ENCODE results near the gene TGFBI.

Gene TGFBI

DNA sequence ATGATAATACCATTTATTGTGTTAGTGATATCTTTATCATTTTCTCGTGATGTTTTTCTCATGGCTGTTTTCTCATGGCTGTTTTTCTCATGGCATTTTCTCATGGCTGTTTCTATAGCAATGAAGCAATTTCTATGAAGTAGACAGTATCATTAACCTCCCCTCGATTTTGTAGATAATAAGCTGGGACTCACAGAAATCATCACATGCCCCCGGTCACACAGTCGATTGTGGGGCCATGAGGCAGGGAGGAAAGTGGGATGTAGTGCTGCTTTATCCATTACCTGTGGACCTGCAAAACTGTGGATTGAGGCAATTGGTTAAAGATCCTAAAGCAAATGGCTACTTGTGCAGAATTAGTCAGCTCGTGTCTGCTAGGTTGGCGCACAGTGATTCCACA, 47.3 kb downstream of the TGFBI start:
- Histone ChIP-seq H3K4me2 (no peak overlapping the region), H3K4me3 (no peak overlapping the region), H3K9me3 (replicated peaks in 1 of 11) (peaks cover 0 to 5% (median 0%) of the 10 kb centered on the region in 11 experiments; a peak in 1 of 22 replicates), H4K20me1 (no peaks in the 10 kb centered on the region), H3K9ac (no peak overlapping the region), H3K4me1 (peaks cover 0 to 25% (median 15%) of the 10 kb centered on the region in 10 experiments; a peak in 13 of 20 replicates), H3K27me3 (peaks cover 21 to 39% (median 36%) of the 10 kb centered on the region in 11 experiments), H3K36me3 (no peaks in the 10 kb centered on the region), H3K27ac (no peak overlapping the region)
- TF ChIP-seq Cebpa-rat (IDR thresholded peaks at IDR 0.05) = no peak

DNA sequence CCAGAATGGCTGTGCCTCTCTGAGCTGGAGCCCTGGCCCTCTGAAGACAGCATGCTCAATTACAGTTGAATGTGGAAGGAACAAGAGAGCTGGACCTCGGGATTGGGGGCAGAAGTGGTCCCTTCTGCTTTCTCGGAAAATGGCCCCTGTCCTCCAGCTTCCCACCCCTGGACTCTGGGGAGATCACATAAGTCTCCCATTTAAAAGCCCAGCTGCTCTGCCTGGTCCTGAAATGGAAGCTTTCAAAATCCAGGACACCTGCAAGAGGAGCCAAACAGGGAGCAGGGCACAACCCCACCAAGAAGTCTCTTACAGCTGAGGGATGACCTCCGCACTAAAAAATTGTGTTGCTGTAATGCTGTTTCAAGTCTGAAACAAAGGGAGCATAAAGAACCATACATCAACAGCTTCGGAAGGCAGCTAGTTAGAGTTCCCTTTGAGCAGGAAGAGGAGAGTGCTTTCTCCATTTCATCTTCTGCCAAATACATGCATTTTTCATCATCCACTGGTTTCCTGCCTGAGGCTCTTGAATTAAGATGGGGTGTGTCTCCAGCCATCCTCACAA, 48.2 kb downstream of the TGFBI start:
- H3K36me3 ChIP-seq = no peaks in the 10 kb centered on the region
- no peak overlapping the region for H3K9ac ChIP-seq
- TF ChIP-seq Cebpa-rat (IDR thresholded peaks at IDR 0.05) = no peak
- peaks cover 21 to 48% (median 43%) of the 10 kb centered on the region in 11 experiments for H3K27me3 ChIP-seq
- no peak overlapping the region for H3K4me3 ChIP-seq
- peaks cover 0 to 4% (median 0%) of the 10 kb centered on the region in 11 experiments; a peak in 1 of 22 replicates for H3K9me3 ChIP-seq (replicated peaks in 1 of 11)
- peaks cover 0 to 25% (median 15%) of the 10 kb centered on the region in 10 experiments; a peak in 13 of 20 replicates for H3K4me1 ChIP-seq
- no peak overlapping the region for H3K27ac ChIP-seq
- H4K20me1 ChIP-seq = no peaks in the 10 kb centered on the region
- no peak overlapping the region for H3K4me2 ChIP-seq

DNA sequence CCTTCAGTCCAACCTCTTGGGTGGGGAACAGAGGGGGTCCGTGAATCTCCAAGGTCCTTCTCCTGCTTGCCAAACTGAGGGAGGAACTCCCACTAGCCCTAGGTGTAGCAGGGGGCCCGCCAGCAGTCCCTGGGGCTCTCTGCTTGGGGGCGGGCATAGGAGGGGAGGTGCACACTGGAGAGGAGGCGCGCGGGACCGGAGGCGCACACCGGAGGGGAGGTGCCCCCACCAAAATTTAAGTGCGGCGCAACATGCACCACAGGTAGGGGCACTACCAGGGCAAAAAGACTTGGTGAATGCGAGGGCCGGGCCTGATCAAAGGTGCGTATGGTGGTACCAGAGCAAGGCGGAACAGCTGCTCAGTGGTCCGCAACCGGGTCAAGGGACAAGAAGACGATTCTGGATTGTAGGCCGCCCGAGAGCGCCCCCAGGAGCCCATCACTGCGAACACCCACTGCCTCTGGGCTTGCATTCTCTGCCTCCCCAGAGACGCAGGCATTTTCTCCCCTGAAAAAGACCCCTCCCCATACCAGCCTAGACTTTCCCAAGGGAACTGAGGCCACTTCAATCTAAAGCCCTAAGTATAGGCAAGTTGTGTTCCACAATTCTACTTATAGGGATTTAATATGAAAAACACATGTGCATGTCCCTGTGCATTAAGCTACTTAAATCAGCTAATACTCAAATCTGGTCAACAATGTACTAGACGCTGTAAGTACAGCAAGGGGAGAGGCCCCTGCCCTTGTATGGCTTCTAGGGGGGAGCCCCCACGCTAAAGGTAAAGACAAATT, 50.6 kb downstream of the TGFBI start:
- H3K4me1 ChIP-seq = peaks cover 0 to 15% (median 8%) of the 10 kb centered on the region in 10 experiments; a peak in 7 of 20 replicates
- peak overlapping the region; percentile 18 to 81 (median 59); a peak in 18 of 22 replicates for H3K4me2 ChIP-seq
- peaks cover 0 to 4% (median 0%) of the 10 kb centered on the region in 11 experiments; a peak in 1 of 22 replicates for H3K9me3 ChIP-seq (replicated peaks in 1 of 11)
- no peak overlapping the region for H3K9ac ChIP-seq
- H3K27ac ChIP-seq = no peak overlapping the region
- TF ChIP-seq Cebpa-rat (IDR thresholded peaks at IDR 0.05) = no peak
- H3K4me3 ChIP-seq = peak overlapping the region in 2 of 10 experiments; percentile 6 to 48; a peak in 2 of 20 replicates
- peaks cover 21 to 48% (median 43%) of the 10 kb centered on the region in 11 experiments for H3K27me3 ChIP-seq
- H4K20me1 ChIP-seq = no peaks in the 10 kb centered on the region
- no peaks in the 10 kb centered on the region for H3K36me3 ChIP-seq

DNA sequence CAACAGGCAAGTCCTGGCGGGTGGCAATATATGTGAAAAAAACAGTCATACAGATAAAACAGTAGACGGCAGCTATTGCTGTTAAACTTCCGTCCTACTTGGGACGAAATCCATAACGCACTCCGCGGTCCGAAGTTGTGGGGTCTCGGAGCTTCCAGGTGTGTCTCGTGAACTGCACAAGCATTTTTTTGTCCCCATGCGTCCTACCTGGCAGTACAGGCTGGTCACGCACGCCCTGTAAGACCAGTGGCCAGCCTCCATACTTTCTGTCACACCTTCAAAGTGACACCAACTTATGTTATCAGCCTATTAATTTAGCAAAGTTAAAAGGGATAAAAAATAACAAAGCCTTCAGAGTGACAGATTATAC, 51.3 kb downstream of the TGFBI start:
- Histone ChIP-seq H3K4me1 (peaks cover 0 to 13% (median 8%) of the 10 kb centered on the region in 10 experiments; a peak in 5 of 20 replicates), H4K20me1 (no peaks in the 10 kb centered on the region), H3K4me2 (peak overlapping the region; percentile 18 to 81 (median 59)), H3K9ac (no peak overlapping the region), H3K36me3 (no peaks in the 10 kb centered on the region), H3K4me3 (peak overlapping the region in 9 of 10 experiments; percentile 6 to 58 (median 39); a peak in 14 of 20 replicates), H3K9me3 (replicated peaks in 1 of 11) (peaks cover 0 to 4% (median 0%) of the 10 kb centered on the region in 11 experiments; a peak in 1 of 22 replicates), H3K27me3 (peaks cover 21 to 48% (median 43%) of the 10 kb centered on the region in 11 experiments), H3K27ac (no peak overlapping the region)
- no peak for TF ChIP-seq Cebpa-rat (IDR thresholded peaks at IDR 0.05)

DNA sequence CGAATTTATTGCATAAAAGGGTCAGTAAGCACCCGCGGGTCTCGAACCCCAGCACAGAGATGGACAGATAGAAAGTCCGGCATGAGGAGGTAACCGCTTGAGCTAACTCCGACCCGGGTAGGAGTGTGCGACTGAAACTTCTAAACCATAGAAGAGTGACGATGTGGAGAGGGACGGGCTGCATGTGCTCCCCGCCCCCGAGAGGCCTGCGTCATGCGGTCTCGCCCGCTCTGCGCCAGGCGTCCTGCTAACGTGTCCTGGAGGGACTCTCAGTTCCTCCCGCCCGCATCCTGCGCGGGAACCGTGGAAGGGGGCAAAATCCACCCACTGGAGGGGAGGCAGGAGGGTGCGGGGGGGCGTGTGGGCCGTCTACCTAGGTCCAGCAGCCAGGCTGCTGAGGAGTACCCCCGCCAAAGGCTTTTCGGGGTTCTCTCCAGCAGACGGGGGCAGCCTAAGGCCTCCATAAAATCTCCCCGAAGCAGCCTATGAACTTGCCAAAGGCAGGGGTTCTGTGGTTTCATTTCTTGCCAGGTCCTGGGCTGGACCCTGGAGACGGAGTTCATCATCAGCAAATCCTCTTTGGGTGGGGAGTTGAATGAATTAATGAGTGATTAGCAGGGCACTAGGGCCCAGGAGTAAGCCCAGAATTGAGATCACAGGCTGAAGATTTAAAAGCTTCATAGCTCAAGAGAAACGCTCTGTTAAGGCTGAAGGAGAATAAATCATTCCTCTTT, 51.9 kb downstream of the TGFBI start:
- H3K4me3 ChIP-seq = peak overlapping the region in 9 of 10 experiments; percentile 6 to 58 (median 39); a peak in 14 of 20 replicates
- peak overlapping the region in 1 of 11 experiments; percentile 12; a peak in 1 of 22 replicates for H3K27ac ChIP-seq
- no peak for TF ChIP-seq Cebpa-rat (IDR thresholded peaks at IDR 0.05)

DNA sequence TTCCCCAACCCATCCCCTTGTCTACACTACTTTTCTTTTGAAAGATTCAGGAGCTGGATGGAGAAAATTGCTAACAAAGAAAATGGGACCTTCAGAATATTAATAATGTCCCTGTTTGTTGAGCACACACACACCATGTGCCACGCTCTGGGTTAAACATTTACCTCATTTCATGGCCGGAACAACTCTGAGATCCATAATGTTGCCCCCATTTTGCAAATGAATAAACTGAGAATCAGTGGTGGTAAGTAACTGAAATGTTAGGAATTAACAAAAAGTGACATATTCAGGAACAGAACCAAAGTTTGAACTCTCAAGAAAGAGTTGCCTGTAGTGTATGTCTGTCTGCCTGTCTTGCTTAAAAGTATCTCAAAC, 52.4 kb downstream of the TGFBI start:
- peaks cover 0 to 13% (median 8%) of the 10 kb centered on the region in 10 experiments; a peak in 5 of 20 replicates for H3K4me1 ChIP-seq
- no peak overlapping the region for H3K27ac ChIP-seq
- no peak overlapping the region for H3K4me3 ChIP-seq
- 0 out of 22 replicates have a peak overlapping the region, but pooled peaks of 1 of the 11 experiments have one; percentile 3 for H3K9ac ChIP-seq
- H3K36me3 ChIP-seq = no peaks in the 10 kb centered on the region
- H3K9me3 ChIP-seq (replicated peaks in 1 of 11) = peaks cover 0 to 4% (median 0%) of the 10 kb centered on the region in 11 experiments; a peak in 1 of 22 replicates
- H4K20me1 ChIP-seq = no peaks in the 10 kb centered on the region
- no peak for TF ChIP-seq Cebpa-rat (IDR thresholded peaks at IDR 0.05)
- H3K4me2 ChIP-seq = peak overlapping the region in 5 of 11 experiments; percentile 58 to 67 (median 61); a peak in 8 of 22 replicates
- peaks cover 21 to 48% (median 43%) of the 10 kb centered on the region in 11 experiments for H3K27me3 ChIP-seq

More for the DNA sequence above, 51.9 kb downstream of the TGFBI start:
- Histone ChIP-seq H3K4me1 (peaks cover 0 to 13% (median 8%) of the 10 kb centered on the region in 10 experiments; a peak in 5 of 20 replicates), H4K20me1 (no peaks in the 10 kb centered on the region), H3K9me3 (replicated peaks in 1 of 11) (peaks cover 0 to 4% (median 0%) of the 10 kb centered on the region in 11 experiments; a peak in 1 of 22 replicates), H3K9ac (peak overlapping the region in 6 of 11 experiments; percentile 3 to 49 (median 22); a peak in 5 of 22 replicates), H3K36me3 (no peaks in the 10 kb centered on the region), H3K4me2 (peak overlapping the region; percentile 18 to 81 (median 59)), H3K27me3 (peaks cover 21 to 48% (median 43%) of the 10 kb centered on the region in 11 experiments)

DNA sequence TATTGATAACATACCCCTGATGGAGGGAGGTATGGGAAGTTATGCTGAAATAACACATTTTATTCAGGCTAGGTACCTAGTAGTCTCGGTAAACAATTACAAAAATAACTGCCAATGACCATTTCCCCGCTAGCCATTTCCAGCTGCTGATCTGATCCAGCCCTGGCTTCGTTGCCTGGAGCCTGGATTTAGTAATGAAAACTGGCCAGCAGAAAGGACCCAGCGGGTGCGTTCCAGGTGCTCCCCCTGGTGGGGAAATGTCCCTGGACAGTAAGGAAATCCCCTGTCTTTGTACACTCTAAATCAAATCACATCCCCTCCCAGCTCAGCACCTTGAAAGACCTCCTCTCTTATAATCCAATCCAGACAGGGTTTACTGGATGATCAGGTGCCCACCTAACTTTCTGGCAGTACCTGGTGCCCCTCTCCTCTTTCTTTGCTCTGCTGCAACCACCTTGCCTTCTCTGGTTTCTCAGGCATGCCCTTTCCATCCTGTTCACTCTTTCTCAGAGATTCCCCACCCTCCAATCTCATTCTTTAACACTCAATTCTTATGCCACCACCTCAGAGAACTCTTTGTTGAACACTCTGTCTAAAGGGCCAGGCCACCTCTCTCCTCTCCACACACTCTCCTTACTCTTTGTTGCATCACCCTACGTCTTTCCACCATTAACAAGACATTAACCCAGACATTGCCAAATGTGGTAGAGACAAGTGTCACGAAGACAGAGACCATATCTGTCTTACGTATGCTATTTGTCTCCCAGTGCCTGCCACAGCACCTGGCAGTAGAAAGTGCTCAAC, 53.8 kb downstream of the TGFBI start:
- no peak overlapping the region for H3K4me2 ChIP-seq
- peaks cover 21 to 46% (median 42%) of the 10 kb centered on the region in 11 experiments for H3K27me3 ChIP-seq
- no peak overlapping the region for H3K4me3 ChIP-seq
- peaks cover 0 to 4% (median 0%) of the 10 kb centered on the region in 11 experiments; a peak in 1 of 22 replicates for H3K9me3 ChIP-seq (replicated peaks in 1 of 11)
- no peak overlapping the region for H3K27ac ChIP-seq
- H3K36me3 ChIP-seq = no peaks in the 10 kb centered on the region
- H4K20me1 ChIP-seq = no peaks in the 10 kb centered on the region
- no peak for TF ChIP-seq Cebpa-rat (IDR thresholded peaks at IDR 0.05)
- H3K4me1 ChIP-seq = peaks cover 0 to 13% (median 8%) of the 10 kb centered on the region in 10 experiments; a peak in 8 of 20 replicates
- H3K9ac ChIP-seq = no peak overlapping the region

DNA sequence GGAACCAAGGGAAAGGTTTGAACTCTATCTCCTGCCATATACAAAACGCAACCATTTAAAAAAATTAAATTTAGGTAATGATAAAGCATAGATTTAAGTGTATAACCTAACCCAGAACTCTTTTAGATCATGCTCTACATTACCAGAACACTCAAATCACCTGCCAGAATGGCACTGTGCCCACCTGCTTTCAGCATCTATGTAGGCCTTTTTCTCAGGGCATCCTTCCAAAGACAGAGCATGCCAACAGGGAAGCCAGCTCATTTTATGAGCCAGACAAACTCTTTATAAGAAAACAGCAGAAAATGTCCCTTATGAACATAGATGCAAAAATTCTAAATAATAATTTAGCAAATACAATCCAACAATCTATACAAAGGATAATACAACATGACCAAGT, 55.9 kb downstream of the TGFBI start:
- Histone ChIP-seq H3K9me3 (replicated peaks in 1 of 11) (no peaks in the 10 kb centered on the region), H4K20me1 (no peaks in the 10 kb centered on the region)

More for the DNA sequence above, 55.9 kb downstream of the TGFBI start:
- peaks cover 9 to 22% (median 16%) of the 10 kb centered on the region in 10 experiments; a peak in 19 of 20 replicates for H3K4me1 ChIP-seq
- no peaks in the 10 kb centered on the region for H3K36me3 ChIP-seq
- no peak overlapping the region for H3K4me3 ChIP-seq
- no peak overlapping the region for H3K4me2 ChIP-seq
- no peak overlapping the region for H3K27ac ChIP-seq
- peaks cover 7 to 25% (median 21%) of the 10 kb centered on the region in 11 experiments for H3K27me3 ChIP-seq
- no peak overlapping the region for H3K9ac ChIP-seq
- no peak for TF ChIP-seq Cebpa-rat (IDR thresholded peaks at IDR 0.05)
